Measurements from ENCODE around the gene MTREX.
"Not testable (repeated sequence)": the region's sequence is repeated elsewhere in the genome, so short reads cannot be mapped to it uniquely, and the experiment has no call there.

The MTREX gene

DNA sequence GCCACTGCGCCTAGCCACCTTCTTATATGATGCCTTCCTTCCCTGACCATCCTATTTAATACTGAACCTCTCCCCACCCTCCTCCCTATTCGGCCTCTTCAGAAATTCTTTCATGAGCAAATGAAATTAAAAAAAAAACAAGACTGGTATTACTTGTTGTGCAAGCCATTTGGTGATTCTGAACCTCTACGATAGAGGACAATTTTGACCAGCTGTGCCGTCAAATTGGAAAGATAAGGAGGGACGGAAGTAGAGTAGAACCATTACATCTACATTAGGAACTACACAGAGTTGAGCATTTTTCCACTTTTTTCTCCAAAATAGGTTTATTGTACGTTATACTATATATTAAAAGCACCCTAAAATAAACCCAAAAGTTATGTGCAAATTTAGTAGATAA lies 3.2 kb upstream of the MTREX start:
- Histone ChIP-seq H3K36me3 (ENCODE audit: control insufficient read depth in 2 of 2, insufficient read depth in 2 of 2, low read length in 2 of 2) (peaks cover 0 to 8% of the 10 kb centered on the region in 2 donors), H3K9ac (ENCODE audit: low read depth in 1 of 2, low read length in 2 of 2) (no peak overlapping the region), H3K9me3 (ENCODE audit: control insufficient read depth in 2 of 2, low read length in 2 of 2) (peaks cover 0 to 4% of the 10 kb centered on the region in 2 donors), H3K27ac (ENCODE audit: low read depth in 2 of 2, low read length in 2 of 2) (no peak overlapping the region), H3K27me3 (ENCODE audit: control insufficient read depth in 2 of 2, insufficient read depth in 2 of 2, low read length in 2 of 2) (no peaks in the 10 kb centered on the region), H3K4me1 (ENCODE audit: control insufficient read depth in 2 of 2, insufficient read depth in 2 of 2, low read length in 2 of 2) (peaks cover 18 to 26% of the 10 kb centered on the region in 2 donors), H3K4me3 (ENCODE audit: low read length in 2 of 2) (no peak overlapping the region)

DNA sequence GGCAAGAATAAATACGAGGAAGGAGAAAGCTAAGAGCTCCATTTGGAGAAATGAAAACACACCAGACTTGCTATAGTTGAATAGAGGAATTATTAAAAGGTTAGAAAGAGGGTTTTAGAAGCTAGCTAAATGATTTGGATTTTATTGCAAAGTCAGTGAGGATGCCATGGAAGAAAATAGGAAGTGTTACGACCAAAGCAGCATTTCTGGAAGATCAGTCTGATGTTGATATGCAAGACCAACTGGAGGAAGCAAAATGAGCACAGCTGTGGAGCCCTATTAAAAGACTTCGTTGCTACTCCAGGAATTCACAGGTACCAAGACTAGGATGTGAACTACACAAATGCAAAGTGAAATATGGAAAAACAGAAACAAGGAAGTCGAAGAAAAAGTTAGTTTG lies 2.4 kb upstream of the MTREX start:
- H3K27ac ChIP-seq (ENCODE audit: low read depth in 2 of 2, low read length in 2 of 2): no peak overlapping the region
- peaks cover 0 to 8% of the 10 kb centered on the region in 2 donors for H3K36me3 ChIP-seq (ENCODE audit: control insufficient read depth in 2 of 2, insufficient read depth in 2 of 2, low read length in 2 of 2)
- H3K4me1 ChIP-seq (ENCODE audit: control insufficient read depth in 2 of 2, insufficient read depth in 2 of 2, low read length in 2 of 2): peaks cover 22 to 26% of the 10 kb centered on the region in 2 donors
- H3K4me3 ChIP-seq (ENCODE audit: low read length in 2 of 2): peak overlapping the region in 1 of 2 donors; percentile 10
- peaks cover 0 to 4% of the 10 kb centered on the region in 2 donors for H3K9me3 ChIP-seq (ENCODE audit: control insufficient read depth in 2 of 2, low read length in 2 of 2)
- no peak overlapping the region for H3K9ac ChIP-seq (ENCODE audit: low read depth in 1 of 2, low read length in 2 of 2)
- no peaks in the 10 kb centered on the region for H3K27me3 ChIP-seq (ENCODE audit: control insufficient read depth in 2 of 2, insufficient read depth in 2 of 2, low read length in 2 of 2)

GRCh38 chr5:55306641-55307382 lies 977 bp upstream of the MTREX start:
- peaks cover 22 to 26% of the 10 kb centered on the region in 2 donors for H3K4me1 ChIP-seq (ENCODE audit: control insufficient read depth in 2 of 2, insufficient read depth in 2 of 2, low read length in 2 of 2)
- H3K9ac ChIP-seq (ENCODE audit: low read depth in 1 of 2, low read length in 2 of 2): peak overlapping the region; percentile 84 to 98
- no peaks in the 10 kb centered on the region for H3K27me3 ChIP-seq (ENCODE audit: control insufficient read depth in 2 of 2, insufficient read depth in 2 of 2, low read length in 2 of 2)
- H3K4me3 ChIP-seq (ENCODE audit: low read length in 2 of 2): peak overlapping the region; percentile 94 to 100
- H3K36me3 ChIP-seq (ENCODE audit: control insufficient read depth in 2 of 2, insufficient read depth in 2 of 2, low read length in 2 of 2): peaks cover 0 to 2% of the 10 kb centered on the region in 2 donors
- H3K27ac ChIP-seq (ENCODE audit: low read depth in 2 of 2, low read length in 2 of 2): peak overlapping the region; percentile 91 to 95
- H3K9me3 ChIP-seq (ENCODE audit: control insufficient read depth in 2 of 2, low read length in 2 of 2): no peaks in the 10 kb centered on the region

DNA sequence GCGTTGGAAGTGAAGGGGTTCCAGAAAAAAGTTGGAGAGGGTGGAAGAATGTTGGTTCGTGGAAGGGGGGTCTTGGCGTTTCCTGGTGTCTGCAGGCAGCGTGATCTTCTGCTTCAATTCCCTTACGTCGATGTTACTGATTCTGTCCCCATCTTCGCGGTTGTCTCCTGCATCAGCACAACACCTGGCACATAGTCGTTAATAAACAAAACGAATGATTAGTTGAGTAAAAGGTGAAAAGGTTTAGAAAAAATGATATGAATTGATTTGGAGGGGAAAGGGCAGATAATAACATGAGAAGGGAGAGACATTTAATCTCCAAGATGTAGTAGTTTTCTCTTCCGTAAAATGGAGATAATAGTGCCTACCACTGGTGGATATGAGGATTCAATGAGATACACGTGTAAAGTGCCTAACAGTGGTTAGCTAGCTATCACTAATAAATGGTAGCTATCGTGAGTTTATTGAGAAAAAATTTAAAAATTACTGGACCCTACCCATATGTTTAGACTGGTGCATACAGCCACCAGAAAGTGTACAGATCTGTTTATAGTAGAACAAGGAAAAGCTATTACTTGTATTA lies 556 bp downstream of the MTREX start:
- Histone ChIP-seq H3K27ac (ENCODE audit: low read depth in 2 of 2, low read length in 2 of 2) (peak overlapping the region; percentile 91 to 95), H3K4me1 (ENCODE audit: control insufficient read depth in 2 of 2, insufficient read depth in 2 of 2, low read length in 2 of 2) (peaks cover 22 to 26% of the 10 kb centered on the region in 2 donors), H3K27me3 (ENCODE audit: control insufficient read depth in 2 of 2, insufficient read depth in 2 of 2, low read length in 2 of 2) (no peaks in the 10 kb centered on the region), H3K4me3 (ENCODE audit: low read length in 2 of 2) (peak overlapping the region; percentile 94 to 100), H3K36me3 (ENCODE audit: control insufficient read depth in 2 of 2, insufficient read depth in 2 of 2, low read length in 2 of 2) (no peaks in the 10 kb centered on the region), H3K9me3 (ENCODE audit: control insufficient read depth in 2 of 2, low read length in 2 of 2) (no peaks in the 10 kb centered on the region), H3K9ac (ENCODE audit: low read depth in 1 of 2, low read length in 2 of 2) (peak overlapping the region; percentile 84 to 98)

- Histone ChIP-seq H3K9me3 (ENCODE audit: control insufficient read depth in 2 of 2, low read length in 2 of 2) (no peaks in the 10 kb centered on the region), H3K27me3 (ENCODE audit: control insufficient read depth in 2 of 2, insufficient read depth in 2 of 2, low read length in 2 of 2) (no peaks in the 10 kb centered on the region), H3K36me3 (ENCODE audit: control insufficient read depth in 2 of 2, insufficient read depth in 2 of 2, low read length in 2 of 2) (no peaks in the 10 kb centered on the region), H3K27ac (ENCODE audit: low read depth in 2 of 2, low read length in 2 of 2) (no peak overlapping the region), H3K9ac (ENCODE audit: low read depth in 1 of 2, low read length in 2 of 2) (no peak overlapping the region), H3K4me3 (ENCODE audit: low read length in 2 of 2) (no peak overlapping the region), H3K4me1 (ENCODE audit: control insufficient read depth in 2 of 2, insufficient read depth in 2 of 2, low read length in 2 of 2) (peaks cover 8 to 10% of the 10 kb centered on the region in 2 donors)
Measured at GRCh38 chr5:55313870-55314617, 6.3 kb downstream of the MTREX start.

- no peaks in the 10 kb centered on the region for H3K9me3 ChIP-seq (ENCODE audit: control insufficient read depth in 2 of 2, low read length in 2 of 2)
- H3K27ac ChIP-seq (ENCODE audit: low read depth in 2 of 2, low read length in 2 of 2): no peak overlapping the region
- H3K9ac ChIP-seq (ENCODE audit: low read depth in 1 of 2, low read length in 2 of 2): no peak overlapping the region
- no peaks in the 10 kb centered on the region for H3K27me3 ChIP-seq (ENCODE audit: control insufficient read depth in 2 of 2, insufficient read depth in 2 of 2, low read length in 2 of 2)
- H3K4me1 ChIP-seq (ENCODE audit: control insufficient read depth in 2 of 2, insufficient read depth in 2 of 2, low read length in 2 of 2): peaks cover 0 to 3% of the 10 kb centered on the region in 2 donors
- H3K4me3 ChIP-seq (ENCODE audit: low read length in 2 of 2): no peak overlapping the region
- no peaks in the 10 kb centered on the region for H3K36me3 ChIP-seq (ENCODE audit: control insufficient read depth in 2 of 2, insufficient read depth in 2 of 2, low read length in 2 of 2)
Measured at GRCh38 chr5:55316289-55316688, 8.5 kb downstream of the MTREX start.

GRCh38 chr5:55316837-55317236 lies 9.0 kb downstream of the MTREX start:
- Histone ChIP-seq H3K9ac (ENCODE audit: low read depth in 1 of 2, low read length in 2 of 2) (no peak overlapping the region), H3K27me3 (ENCODE audit: control insufficient read depth in 2 of 2, insufficient read depth in 2 of 2, low read length in 2 of 2) (no peaks in the 10 kb centered on the region), H3K36me3 (ENCODE audit: control insufficient read depth in 2 of 2, insufficient read depth in 2 of 2, low read length in 2 of 2) (no peaks in the 10 kb centered on the region), H3K27ac (ENCODE audit: low read depth in 2 of 2, low read length in 2 of 2) (no peak overlapping the region), H3K9me3 (ENCODE audit: control insufficient read depth in 2 of 2, low read length in 2 of 2) (no peaks in the 10 kb centered on the region), H3K4me1 (ENCODE audit: control insufficient read depth in 2 of 2, insufficient read depth in 2 of 2, low read length in 2 of 2) (peaks cover 0 to 3% of the 10 kb centered on the region in 2 donors), H3K4me3 (ENCODE audit: low read length in 2 of 2) (no peak overlapping the region)

GRCh38 chr5:55318237-55318636 lies 10.4 kb downstream of the MTREX start:
- H3K9me3 ChIP-seq (ENCODE audit: control insufficient read depth in 2 of 2, low read length in 2 of 2); H3K4me3 ChIP-seq (ENCODE audit: low read length in 2 of 2); H3K27ac ChIP-seq (ENCODE audit: low read depth in 2 of 2, low read length in 2 of 2); H3K27me3 ChIP-seq (ENCODE audit: control insufficient read depth in 2 of 2, insufficient read depth in 2 of 2, low read length in 2 of 2); H3K4me1 ChIP-seq (ENCODE audit: control insufficient read depth in 2 of 2, insufficient read depth in 2 of 2, low read length in 2 of 2); H3K9ac ChIP-seq (ENCODE audit: low read depth in 1 of 2, low read length in 2 of 2); H3K36me3 ChIP-seq (ENCODE audit: control insufficient read depth in 2 of 2, insufficient read depth in 2 of 2, low read length in 2 of 2): not testable (repeated sequence)

GRCh38 chr5:55319491-55319890 lies 11.7 kb downstream of the MTREX start:
- H3K9me3 ChIP-seq (ENCODE audit: control insufficient read depth in 2 of 2, low read length in 2 of 2): no peaks in the 10 kb centered on the region
- no peak overlapping the region for H3K27ac ChIP-seq (ENCODE audit: low read depth in 2 of 2, low read length in 2 of 2)
- H3K4me3 ChIP-seq (ENCODE audit: low read length in 2 of 2): no peak overlapping the region
- H3K4me1 ChIP-seq (ENCODE audit: control insufficient read depth in 2 of 2, insufficient read depth in 2 of 2, low read length in 2 of 2): no peaks in the 10 kb centered on the region
- no peak overlapping the region for H3K9ac ChIP-seq (ENCODE audit: low read depth in 1 of 2, low read length in 2 of 2)
- H3K27me3 ChIP-seq (ENCODE audit: control insufficient read depth in 2 of 2, insufficient read depth in 2 of 2, low read length in 2 of 2): no peaks in the 10 kb centered on the region
- no peaks in the 10 kb centered on the region for H3K36me3 ChIP-seq (ENCODE audit: control insufficient read depth in 2 of 2, insufficient read depth in 2 of 2, low read length in 2 of 2)

- Histone ChIP-seq H3K27me3 (ENCODE audit: control insufficient read depth in 2 of 2, insufficient read depth in 2 of 2, low read length in 2 of 2) (no peaks in the 10 kb centered on the region), H3K9me3 (ENCODE audit: control insufficient read depth in 2 of 2, low read length in 2 of 2) (no peaks in the 10 kb centered on the region), H3K4me3 (ENCODE audit: low read length in 2 of 2) (no peak overlapping the region), H3K36me3 (ENCODE audit: control insufficient read depth in 2 of 2, insufficient read depth in 2 of 2, low read length in 2 of 2) (peaks cover 1 to 3% of the 10 kb centered on the region in 2 donors), H3K4me1 (ENCODE audit: control insufficient read depth in 2 of 2, insufficient read depth in 2 of 2, low read length in 2 of 2) (no peaks in the 10 kb centered on the region), H3K9ac (ENCODE audit: low read depth in 1 of 2, low read length in 2 of 2) (no peak overlapping the region), H3K27ac (ENCODE audit: low read depth in 2 of 2, low read length in 2 of 2) (no peak overlapping the region)
Measured at GRCh38 chr5:55320571-55320970, 12.8 kb downstream of the MTREX start.

All from mucosa of rectum (tissue), 2 donors.